GM19023 (cell line): ENCODE data around the gene STPG2.
"Not testable (repeated sequence)": the region's sequence is repeated elsewhere in the genome, so short reads cannot be mapped to it uniquely, and the experiment has no call there.

ENCODE experiments used
- ATAC-seq: cut with Tn5 transposase; IDR thresholded peaks from one replicate; pipeline ENCODE4 v1.9.1; 2021; ENCODE audit warnings: mild to moderate bottlenecking, moderate library complexity; ENCODE audit not compliant: unreplicated experiment

Gene STPG2

GRCh38 chr4:97953171-97953941 lies 189.9 kb downstream of the STPG2 start:
- ATAC-seq = no peak

GRCh38 chr4:97952763-97953162 lies 190.5 kb downstream of the STPG2 start:
- ATAC-seq = no peak

GRCh38 chr4:97950836-97951235 lies 192.4 kb downstream of the STPG2 start:
- no peak for ATAC-seq

GRCh38 chr4:97942951-97943350 lies 200.3 kb downstream of the STPG2 start:
- ATAC-seq = no peak

GRCh38 chr4:97942137-97942536 lies 201.1 kb downstream of the STPG2 start:
- ATAC-seq = no peak

- ATAC-seq = no peak
Observed at GRCh38 chr4:97938141-97938540, 205.1 kb downstream of the STPG2 start.

GRCh38 chr4:97924341-97924958 lies 218.8 kb downstream of the STPG2 start:
- no peak for ATAC-seq

- ATAC-seq = no peak
Observed at GRCh38 chr4:97923096-97923495, 220.2 kb downstream of the STPG2 start.

GRCh38 chr4:97917115-97917514 lies 226.2 kb downstream of the STPG2 start:
- no peak for ATAC-seq

GRCh38 chr4:97912156-97912555 lies 231.1 kb downstream of the STPG2 start:
- no peak for ATAC-seq

GRCh38 chr4:97911236-97911906 lies 231.9 kb downstream of the STPG2 start:
- no peak for ATAC-seq

GRCh38 chr4:97910005-97910404 lies 233.3 kb downstream of the STPG2 start:
- ATAC-seq = no peak

- not testable (repeated sequence) for ATAC-seq
Observed at GRCh38 chr4:97903436-97904189, 239.7 kb downstream of the STPG2 start.

GRCh38 chr4:97900229-97900628 lies 243.0 kb downstream of the STPG2 start:
- no peak for ATAC-seq

- ATAC-seq = no peak
Observed at GRCh38 chr4:97892592-97893266, 250.5 kb downstream of the STPG2 start.

GRCh38 chr4:97879942-97880341 lies 263.3 kb downstream of the STPG2 start:
- no peak for ATAC-seq

GRCh38 chr4:97868097-97868496 lies 275.2 kb downstream of the STPG2 start:
- ATAC-seq = no peak

GRCh38 chr4:97867557-97868091 lies 275.7 kb downstream of the STPG2 start:
- ATAC-seq = no peak

- ATAC-seq = no peak
Observed at GRCh38 chr4:97866821-97867556, 276.3 kb downstream of the STPG2 start.

GRCh38 chr4:97851115-97851514 lies 292.2 kb downstream of the STPG2 start:
- no peak for ATAC-seq
